GM12878 (cell line): ENCODE data around the gene RIC3. TPM values are rescaled to one million over a fixed set of nuclear protein-coding genes. Genes with fewer than 3 reads are reported as not detected.

ENCODE experiments used
- ATAC-seq: fragments of 200-7000 bp; cut with Tn5 transposase; 3 replicates; pipeline ENCODE4 v1.9.1; 2020; ENCODE audit warnings: mild to moderate bottlenecking, moderate library complexity
- BruUV-seq: library from RNA; stranded (reverse); fragments of 400-500 nt; replicated peaks from 2 replicates; lab custom pipeline; 2021; lab: Mats Ljungman, UMichigan
- CTCF ChIA-PET: fragments of 300-600 bp; sonication (Branson Sonifier 250); formaldehyde crosslinking; extraction: SDS; loops from one replicate; lab custom pipeline; 2021; ENCODE audit warnings: inconsistent platforms; lab: Yijun Ruan, JAX
- POLR2A ChIA-PET: fragments of 350-600 bp; formaldehyde crosslinking; extraction: SDS; loops from one replicate; lab custom pipeline; 2021; ENCODE audit warnings: inconsistent platforms; lab: Charles Lee
- RAD21 ChIA-PET: fragments of 300-600 bp; sonication (Branson Sonifier 250); formaldehyde crosslinking; loops from one replicate; lab custom pipeline; 2023; ENCODE audit warnings: antibody characterized with exemption; ENCODE audit not compliant: unreplicated experiment; lab: Charles Lee
- SMC1A ChIA-PET: fragments of 300-600 bp; sonication (Branson Sonifier 250); formaldehyde crosslinking; loops from one replicate; lab custom pipeline; 2023; ENCODE audit not compliant: unreplicated experiment, uncharacterized antibody; lab: Charles Lee
- DNase-seq: peaks from one replicate; pipeline ENCODE4 v3.0.0-alpha.2; 2011; ENCODE audit warnings: low read depth, low spot score
- FAIRE-seq: peaks from 3 replicates; lab custom pipeline; 2011; peaks lifted over from hg19 to GRCh38; lab: Jason Lieb, UNC
- H2AFZ ChIP-seq: 2 replicates; pipeline ENCODE4 v1.6.0; 2011; ENCODE audit warnings: low read depth, low read length, control low read depth; ENCODE audit not compliant: control insufficient read depth
- H3K27ac ChIP-seq: 2 replicates; pipeline ENCODE4 v1.5.1; 2011; ENCODE audit warnings: control low read depth; ENCODE audit not compliant: control insufficient read depth, insufficient read depth
- H3K27me3 ChIP-seq, 2 experiments: replicated peaks in 1 of 2; 2 replicates each; pipeline versions ENCODE4 v1.6.0 to v1.6.1; 2011; ENCODE audit warnings: low read length in 1 of 2; ENCODE audit not compliant: control insufficient read depth in 2 of 2, insufficient read depth in 2 of 2
- H3K36me3 ChIP-seq, 2 experiments: 2 replicates each; pipeline ENCODE4 v1.5.1; 2011; ENCODE audit warnings: low read length in 1 of 2; ENCODE audit not compliant: control insufficient read depth in 2 of 2, insufficient read depth in 2 of 2
- H3K4me1 ChIP-seq: 2 replicates; pipeline ENCODE4 v1.6.1; 2011; ENCODE audit warnings: mild to moderate bottlenecking, low read length, moderate library complexity, mixed read lengths; ENCODE audit not compliant: control insufficient read depth, insufficient read depth
- H3K4me2 ChIP-seq: 2 replicates; pipeline ENCODE4 v1.6.0; 2011; ENCODE audit warnings: control low read depth; ENCODE audit not compliant: control insufficient read depth, insufficient read depth
- H3K4me3 ChIP-seq: fragments of 200-600 bp; sonication (generic); 2 replicates; pipeline ENCODE4 v1.5.1; 2016
- H3K79me2 ChIP-seq: 2 replicates; pipeline ENCODE4 v1.6.0; 2011; ENCODE audit warnings: low read length; ENCODE audit not compliant: control insufficient read depth, insufficient read depth
- H3K9ac ChIP-seq: 2 replicates; pipeline ENCODE4 v1.8.0; 2011; ENCODE audit warnings: low read length, control low read depth, mixed read lengths; ENCODE audit not compliant: control insufficient read depth, insufficient read depth
- H3K9me3 ChIP-seq: replicated peaks from 3 replicates; pipeline ENCODE4 v1.5.1; 2011; ENCODE audit warnings: mild to moderate bottlenecking, low read length; ENCODE audit not compliant: control insufficient read depth, insufficient read depth
- H4K20me1 ChIP-seq: 2 replicates; pipeline ENCODE4 v1.6.0; 2011; ENCODE audit not compliant: control insufficient read depth, insufficient read depth
- EED ChIP-seq: sonication (generic); IDR thresholded peaks from 2 replicates; pipeline ENCODE4 v1.6.1; 2016; ENCODE audit warnings: antibody characterized with exemption, low read depth
- MEF2B ChIP-seq: fragments of 450-650 bp; IDR thresholded peaks from 2 replicates; pipeline ENCODE4 v1.6.1; 2018; ENCODE audit warnings: mild to moderate bottlenecking, moderate library complexity; ENCODE audit not compliant: partially characterized antibody, poor library complexity, severe bottlenecking
- PAX5 ChIP-seq: IDR thresholded peaks from 2 replicates; pipeline ENCODE4 v1.6.1; 2011; ENCODE audit warnings: low read depth, low read length, borderline replicate concordance
- SIN3A ChIP-seq: IDR thresholded peaks from 2 replicates; pipeline ENCODE4 v1.6.1; 2012; ENCODE audit warnings: low read depth, low read length, improper control_type of control experiment
- SPI1 ChIP-seq: IDR thresholded peaks from 2 replicates; pipeline ENCODE4 v1.6.1; 2011; ENCODE audit warnings: low read depth, mild to moderate bottlenecking, low read length, moderate library complexity, borderline replicate concordance; ENCODE audit not compliant: insufficient read depth
- SREBF2 ChIP-seq: IDR thresholded peaks from 2 replicates; pipeline ENCODE4 v1.6.1; 2012; ENCODE audit warnings: mild to moderate bottlenecking, low read length
- SRF ChIP-seq, 2 experiments: IDR thresholded peaks; 2 replicates each; pipeline ENCODE4 v1.6.1; 2011; ENCODE audit warnings: low read depth in 2 of 2, low read length in 2 of 2, mild to moderate bottlenecking in 1 of 2, moderate library complexity in 1 of 2
- WGBS: methylation state at CpG from one replicate; pipeline ENCODE4 v1.1.6; 2016; ENCODE audit warnings: low lambda C conversion rate; ENCODE audit not compliant: insufficient replicate concordance, insufficient coverage; ENCODE audit errors: missing lambda C conversion rate; 5-methylcytosine and 5-hydroxymethylcytosine counted together
- in situ Hi-C: fragments of 300-500 bp; cut with MboI; formaldehyde crosslinking; loops from 9 replicates; pipeline ENCODE4 v1.14.3; 2018; ENCODE audit warnings: mixed read lengths
- intact Hi-C: fragments of 100-400 bp; cut with micrococcal nuclease; formaldehyde crosslinking; loops from one replicate; pipeline ENCODE4 v1.14.2; 2022; ENCODE audit not compliant: unreplicated experiment
- polyA plus RNA-seq, 11 experiments: library from polyadenylated mRNA; depleted of rRNA in 4 of 11; unstranded in 6 of 11; stranded (reverse) in 5 of 11; fragments of >200 nt; fragmentation: Nextera tagmentation in 4 of 11; fragmentation: Illumina TruSeq in 1 of 11; extraction: Ambion mirVana in 4 of 11; extraction: Trizol in 1 of 11; gene quantifications; 1 replicate in 1 of 11; 2 replicates in 10 of 11; pipeline versions ENCODE4 v1.2.1 to v1.2.3, GENCODE V29; 2011 to 2016; ENCODE audit warnings: inconsistent platforms in 2 of 11, missing spikeins in 2 of 11, low read depth in 1 of 11
- total RNA-seq, 4 experiments: library from RNA; depleted of rRNA in 3 of 4; stranded (reverse); fragments of >200 nt in 3 of 4; fragmentation: Illumina TruSeq in 1 of 4; extraction: Trizol in 1 of 4; gene quantifications; 2 replicates each; pipeline versions ENCODE4 v1.2.1 to v1.2.3, GENCODE V29; 2013 to 2021
- TF ChIP-seq, protein P1 (sequence below): fragments of 450-650 bp; IDR thresholded peaks from 2 replicates; pipeline ENCODE4 v1.6.1; 2017; ENCODE audit warnings: antibody characterized with exemption, mild to moderate bottlenecking, moderate library complexity
- TF ChIP-seq, protein P2 (sequence below): fragments of 150-350 bp; IDR thresholded peaks from 2 replicates; pipeline ENCODE4 v1.6.1; 2016; ENCODE audit warnings: low read depth, low read length
- TF ChIP-seq, protein P3 (sequence below): fragments of 450-650 bp; formaldehyde crosslinking; IDR thresholded peaks from 2 replicates; pipeline ENCODE4 v1.5.0; 2022; ENCODE audit warnings: mild to moderate bottlenecking, missing genetic modification characterization

RIC3 gene
- total and polyA plus RNA-seq, 10 of the 15 experiments (the other 5 are each of a cell fraction or from before 2014, with no cell fraction given): 0.90 to 8.9 (median 2.2) TPM

DNA sequence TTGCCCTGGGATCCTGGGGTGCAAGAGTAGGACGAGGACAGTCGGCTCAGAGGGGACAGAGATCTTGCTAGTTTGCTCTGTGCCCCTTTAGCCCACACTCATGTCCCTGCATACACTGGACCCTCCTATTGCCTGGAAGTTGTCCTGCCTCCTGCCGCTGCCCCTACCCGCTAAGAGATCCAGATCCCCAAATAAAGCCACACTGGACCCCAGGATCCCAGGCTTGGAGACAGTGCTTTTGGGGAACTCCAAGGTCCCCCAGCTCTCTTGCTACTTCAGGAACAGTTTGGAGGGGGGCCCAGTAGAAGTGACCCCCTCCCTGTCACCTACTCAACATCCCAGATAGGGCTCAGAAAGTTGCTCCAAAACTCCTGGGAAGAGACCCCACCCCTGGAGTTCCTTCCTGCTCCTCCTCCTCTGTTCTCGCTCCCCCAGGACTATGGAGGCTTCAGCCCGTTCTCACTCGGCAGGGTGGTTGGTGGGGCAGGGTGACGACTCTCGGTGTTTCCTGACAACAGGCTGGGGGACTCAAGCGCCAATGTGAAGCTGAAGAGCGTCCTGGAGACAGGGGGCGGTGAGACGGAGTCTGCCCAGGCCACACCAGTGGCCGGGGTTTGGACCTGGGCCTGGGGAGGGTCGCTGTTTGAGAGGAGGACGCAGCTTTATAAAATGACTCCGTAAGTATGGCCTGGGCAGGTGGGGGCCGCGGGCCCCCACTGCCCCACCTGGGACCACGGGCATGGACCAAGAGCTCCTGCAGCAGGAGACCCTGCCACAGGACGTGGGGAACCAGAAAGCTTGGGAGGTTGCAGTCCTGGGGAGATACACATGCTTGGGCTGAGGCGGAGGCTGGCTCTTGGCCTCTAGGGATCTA, 107.0 kb downstream of the RIC3 start:
- H4K20me1 ChIP-seq: no peaks in the 10 kb centered on the region
- SMC1A ChIA-PET: interaction anchor here (1.5 kb wide), 1 partner anchor 37 kb away, joined by 3 read pairs; no protein-coding TSS in a partner anchor
- POLR2A ChIA-PET: no interaction called here
- no peaks in the 10 kb centered on the region for H3K36me3 ChIP-seq
- intact Hi-C loops (no loop called here), in situ Hi-C loops (no loop called here)
- WGBS: 49% methylated on average over 22 of the region's 22 CpGs
- no peaks in the 10 kb centered on the region for H3K79me2 ChIP-seq
- FAIRE-seq (no peak), ATAC-seq (no peak), DNase-seq (no peak)
- no peak overlapping the region for H3K9ac ChIP-seq
- CTCF ChIA-PET: interaction anchor here (1.4 kb wide), 1 partner anchor 38 kb away, joined by 5 read pairs; no protein-coding TSS in a partner anchor
- H3K4me3 ChIP-seq: no peak overlapping the region
- peaks cover 0 to 2% of the 10 kb centered on the region in 2 experiments; a peak in 3 of 4 replicates for H3K27me3 ChIP-seq
- H3K4me1 ChIP-seq: no peaks in the 10 kb centered on the region
- BruUV-seq: no TSS peak
- H3K4me2 ChIP-seq: no peak overlapping the region
- H3K27ac ChIP-seq: no peak overlapping the region
- no peak overlapping the region for H2AFZ ChIP-seq
- RAD21 ChIA-PET: no interaction called here
- no peaks in the 10 kb centered on the region for H3K9me3 ChIP-seq
- TF ChIP-seq, protein P1, sequence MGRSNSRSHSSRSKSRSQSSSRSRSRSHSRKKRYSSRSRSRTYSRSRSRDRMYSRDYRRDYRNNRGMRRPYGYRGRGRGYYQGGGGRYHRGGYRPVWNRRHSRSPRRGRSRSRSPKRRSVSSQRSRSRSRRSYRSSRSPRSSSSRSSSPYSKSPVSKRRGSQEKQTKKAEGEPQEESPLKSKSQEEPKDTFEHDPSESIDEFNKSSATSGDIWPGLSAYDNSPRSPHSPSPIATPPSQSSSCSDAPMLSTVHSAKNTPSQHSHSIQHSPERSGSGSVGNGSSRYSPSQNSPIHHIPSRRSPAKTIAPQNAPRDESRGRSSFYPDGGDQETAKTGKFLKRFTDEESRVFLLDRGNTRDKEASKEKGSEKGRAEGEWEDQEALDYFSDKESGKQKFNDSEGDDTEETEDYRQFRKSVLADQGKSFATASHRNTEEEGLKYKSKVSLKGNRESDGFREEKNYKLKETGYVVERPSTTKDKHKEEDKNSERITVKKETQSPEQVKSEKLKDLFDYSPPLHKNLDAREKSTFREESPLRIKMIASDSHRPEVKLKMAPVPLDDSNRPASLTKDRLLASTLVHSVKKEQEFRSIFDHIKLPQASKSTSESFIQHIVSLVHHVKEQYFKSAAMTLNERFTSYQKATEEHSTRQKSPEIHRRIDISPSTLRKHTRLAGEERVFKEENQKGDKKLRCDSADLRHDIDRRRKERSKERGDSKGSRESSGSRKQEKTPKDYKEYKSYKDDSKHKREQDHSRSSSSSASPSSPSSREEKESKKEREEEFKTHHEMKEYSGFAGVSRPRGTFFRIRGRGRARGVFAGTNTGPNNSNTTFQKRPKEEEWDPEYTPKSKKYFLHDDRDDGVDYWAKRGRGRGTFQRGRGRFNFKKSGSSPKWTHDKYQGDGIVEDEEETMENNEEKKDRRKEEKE: no peak
- no peak for TF ChIP-seq MEF2B
- TF ChIP-seq SPI1: no peak
- TF ChIP-seq PAX5: no peak
- TF ChIP-seq, protein P2, sequence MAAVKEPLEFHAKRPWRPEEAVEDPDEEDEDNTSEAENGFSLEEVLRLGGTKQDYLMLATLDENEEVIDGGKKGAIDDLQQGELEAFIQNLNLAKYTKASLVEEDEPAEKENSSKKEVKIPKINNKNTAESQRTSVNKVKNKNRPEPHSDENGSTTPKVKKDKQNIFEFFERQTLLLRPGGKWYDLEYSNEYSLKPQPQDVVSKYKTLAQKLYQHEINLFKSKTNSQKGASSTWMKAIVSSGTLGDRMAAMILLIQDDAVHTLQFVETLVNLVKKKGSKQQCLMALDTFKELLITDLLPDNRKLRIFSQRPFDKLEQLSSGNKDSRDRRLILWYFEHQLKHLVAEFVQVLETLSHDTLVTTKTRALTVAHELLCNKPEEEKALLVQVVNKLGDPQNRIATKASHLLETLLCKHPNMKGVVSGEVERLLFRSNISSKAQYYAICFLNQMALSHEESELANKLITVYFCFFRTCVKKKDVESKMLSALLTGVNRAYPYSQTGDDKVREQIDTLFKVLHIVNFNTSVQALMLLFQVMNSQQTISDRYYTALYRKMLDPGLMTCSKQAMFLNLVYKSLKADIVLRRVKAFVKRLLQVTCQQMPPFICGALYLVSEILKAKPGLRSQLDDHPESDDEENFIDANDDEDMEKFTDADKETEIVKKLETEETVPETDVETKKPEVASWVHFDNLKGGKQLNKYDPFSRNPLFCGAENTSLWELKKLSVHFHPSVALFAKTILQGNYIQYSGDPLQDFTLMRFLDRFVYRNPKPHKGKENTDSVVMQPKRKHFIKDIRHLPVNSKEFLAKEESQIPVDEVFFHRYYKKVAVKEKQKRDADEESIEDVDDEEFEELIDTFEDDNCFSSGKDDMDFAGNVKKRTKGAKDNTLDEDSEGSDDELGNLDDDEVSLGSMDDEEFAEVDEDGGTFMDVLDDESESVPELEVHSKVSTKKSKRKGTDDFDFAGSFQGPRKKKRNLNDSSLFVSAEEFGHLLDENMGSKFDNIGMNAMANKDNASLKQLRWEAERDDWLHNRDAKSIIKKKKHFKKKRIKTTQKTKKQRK: no peak
- no peak for TF ChIP-seq SIN3A
- no peak for TF ChIP-seq SREBF2
- TF ChIP-seq, protein P3, sequence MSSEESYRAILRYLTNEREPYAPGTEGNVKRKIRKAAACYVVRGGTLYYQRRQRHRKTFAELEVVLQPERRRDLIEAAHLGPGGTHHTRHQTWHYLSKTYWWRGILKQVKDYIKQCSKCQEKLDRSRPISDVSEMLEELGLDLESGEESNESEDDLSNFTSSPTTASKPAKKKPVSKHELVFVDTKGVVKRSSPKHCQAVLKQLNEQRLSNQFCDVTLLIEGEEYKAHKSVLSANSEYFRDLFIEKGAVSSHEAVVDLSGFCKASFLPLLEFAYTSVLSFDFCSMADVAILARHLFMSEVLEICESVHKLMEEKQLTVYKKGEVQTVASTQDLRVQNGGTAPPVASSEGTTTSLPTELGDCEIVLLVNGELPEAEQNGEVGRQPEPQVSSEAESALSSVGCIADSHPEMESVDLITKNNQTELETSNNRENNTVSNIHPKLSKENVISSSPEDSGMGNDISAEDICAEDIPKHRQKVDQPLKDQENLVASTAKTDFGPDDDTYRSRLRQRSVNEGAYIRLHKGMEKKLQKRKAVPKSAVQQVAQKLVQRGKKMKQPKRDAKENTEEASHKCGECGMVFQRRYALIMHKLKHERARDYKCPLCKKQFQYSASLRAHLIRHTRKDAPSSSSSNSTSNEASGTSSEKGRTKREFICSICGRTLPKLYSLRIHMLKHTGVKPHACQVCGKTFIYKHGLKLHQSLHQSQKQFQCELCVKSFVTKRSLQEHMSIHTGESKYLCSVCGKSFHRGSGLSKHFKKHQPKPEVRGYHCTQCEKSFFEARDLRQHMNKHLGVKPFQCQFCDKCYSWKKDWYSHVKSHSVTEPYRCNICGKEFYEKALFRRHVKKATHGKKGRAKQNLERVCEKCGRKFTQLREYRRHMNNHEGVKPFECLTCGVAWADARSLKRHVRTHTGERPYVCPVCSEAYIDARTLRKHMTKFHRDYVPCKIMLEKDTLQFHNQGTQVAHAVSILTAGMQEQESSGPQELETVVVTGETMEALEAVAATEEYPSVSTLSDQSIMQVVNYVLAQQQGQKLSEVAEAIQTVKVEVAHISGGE (CRISPR knock-in tag): no peak
- TF ChIP-seq EED: no peak
- no peak for TF ChIP-seq SRF (IDR thresholded peaks at IDR 0.05; ENCODE audit: low read depth in 2 of 2, low read length in 2 of 2)
